ENCODE data around the gene DPYD. TPM values are rescaled to one million over a fixed set of nuclear protein-coding genes. Genes with fewer than 3 reads are reported as not detected.

Gene DPYD
- total RNA-seq, 1 donor from 2014 or later, result 12.8 TPM

DNA sequence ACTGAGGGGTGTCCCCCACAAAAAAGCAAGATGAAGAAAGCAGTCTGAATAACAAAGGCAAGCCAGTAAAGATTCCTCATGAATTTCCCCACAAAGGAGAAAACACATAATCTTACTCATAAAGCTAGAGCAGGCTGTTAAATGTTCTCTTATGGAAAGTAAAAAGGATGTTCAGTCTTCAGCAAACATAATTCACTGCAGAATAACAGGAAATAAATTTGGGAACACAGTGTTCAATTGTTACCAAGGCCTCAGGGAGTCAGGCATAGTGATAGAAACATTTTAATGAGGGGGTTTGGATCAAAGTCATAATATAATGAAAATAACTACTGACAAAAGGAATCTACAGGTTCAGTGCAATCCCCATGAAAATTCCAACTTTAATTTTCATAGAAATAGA, 297.6 kb downstream of the DPYD start:
- no peak for DNase-seq
- H3K27me3 Mint-ChIP-seq (ENCODE audit: unreplicated experiment), result no peaks in the 10 kb centered on the region
- peaks cover 7% of the 10 kb centered on the region for H3K36me3 Mint-ChIP-seq (ENCODE audit: unreplicated experiment)
- H3K9me3 Mint-ChIP-seq (ENCODE audit: unreplicated experiment), result no peaks in the 10 kb centered on the region
- no peaks in the 10 kb centered on the region for H3K4me1 Mint-ChIP-seq (ENCODE audit: low read depth, unreplicated experiment)
- TF ChIP-seq, protein P1, sequence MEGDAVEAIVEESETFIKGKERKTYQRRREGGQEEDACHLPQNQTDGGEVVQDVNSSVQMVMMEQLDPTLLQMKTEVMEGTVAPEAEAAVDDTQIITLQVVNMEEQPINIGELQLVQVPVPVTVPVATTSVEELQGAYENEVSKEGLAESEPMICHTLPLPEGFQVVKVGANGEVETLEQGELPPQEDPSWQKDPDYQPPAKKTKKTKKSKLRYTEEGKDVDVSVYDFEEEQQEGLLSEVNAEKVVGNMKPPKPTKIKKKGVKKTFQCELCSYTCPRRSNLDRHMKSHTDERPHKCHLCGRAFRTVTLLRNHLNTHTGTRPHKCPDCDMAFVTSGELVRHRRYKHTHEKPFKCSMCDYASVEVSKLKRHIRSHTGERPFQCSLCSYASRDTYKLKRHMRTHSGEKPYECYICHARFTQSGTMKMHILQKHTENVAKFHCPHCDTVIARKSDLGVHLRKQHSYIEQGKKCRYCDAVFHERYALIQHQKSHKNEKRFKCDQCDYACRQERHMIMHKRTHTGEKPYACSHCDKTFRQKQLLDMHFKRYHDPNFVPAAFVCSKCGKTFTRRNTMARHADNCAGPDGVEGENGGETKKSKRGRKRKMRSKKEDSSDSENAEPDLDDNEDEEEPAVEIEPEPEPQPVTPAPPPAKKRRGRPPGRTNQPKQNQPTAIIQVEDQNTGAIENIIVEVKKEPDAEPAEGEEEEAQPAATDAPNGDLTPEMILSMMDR (IDR thresholded peaks at IDR 0.05; ENCODE audit: partially characterized antibody, unreplicated experiment), result no peak
- no peak overlapping the region for H3K4me3 Mint-ChIP-seq (ENCODE audit: unreplicated experiment)
- no peak overlapping the region for H3K27ac Mint-ChIP-seq (ENCODE audit: unreplicated experiment)

DNA sequence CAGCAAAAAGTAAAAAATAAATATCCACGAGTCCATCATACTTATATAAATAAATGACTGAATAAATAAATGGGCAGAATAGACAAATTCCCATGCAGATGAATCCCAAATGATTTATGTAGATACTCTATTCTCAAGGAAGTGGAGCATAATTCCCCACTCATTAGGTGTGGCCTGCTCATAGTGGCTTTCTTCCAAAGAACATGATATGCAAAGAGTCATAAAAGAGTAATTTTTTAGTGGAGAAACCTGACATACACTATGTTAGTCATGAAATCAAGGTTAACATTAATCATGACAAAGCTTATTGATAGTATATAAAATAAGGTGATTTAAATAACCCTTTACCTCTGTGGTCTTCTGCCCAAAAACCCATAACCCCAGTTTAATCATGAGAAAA, 298.9 kb downstream of the DPYD start:
- no peak overlapping the region for H3K27ac Mint-ChIP-seq (ENCODE audit: unreplicated experiment)
- H3K4me1 Mint-ChIP-seq (ENCODE audit: low read depth, unreplicated experiment), result no peaks in the 10 kb centered on the region
- H3K4me3 Mint-ChIP-seq (ENCODE audit: unreplicated experiment), result no peak overlapping the region
- H3K9me3 Mint-ChIP-seq (ENCODE audit: unreplicated experiment), result no peaks in the 10 kb centered on the region
- DNase-seq, result no peak
- no peaks in the 10 kb centered on the region for H3K27me3 Mint-ChIP-seq (ENCODE audit: unreplicated experiment)
- TF ChIP-seq, protein P1 (IDR thresholded peaks at IDR 0.05; ENCODE audit: partially characterized antibody, unreplicated experiment), result no peak
- H3K36me3 Mint-ChIP-seq (ENCODE audit: unreplicated experiment), result peaks cover 7% of the 10 kb centered on the region

DNA sequence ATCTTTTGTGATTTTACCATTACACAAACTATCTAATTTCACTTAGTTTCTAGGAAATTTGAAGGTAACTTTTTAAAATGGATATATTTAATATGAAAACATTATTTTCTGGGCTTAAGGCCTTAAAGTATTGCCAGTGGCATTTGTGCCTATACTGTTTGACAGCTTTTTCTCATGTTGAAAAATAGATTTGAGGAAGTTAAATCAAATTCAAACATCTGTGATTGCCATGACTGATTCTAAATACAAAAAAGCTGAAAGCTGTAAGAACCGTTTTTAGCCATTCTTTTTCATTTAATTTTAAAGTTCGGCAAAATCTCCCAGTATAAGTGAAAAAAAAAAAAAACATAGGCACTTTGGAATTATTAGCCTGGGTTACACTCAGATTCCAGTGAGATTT, 301.1 kb downstream of the DPYD start:
- H3K27ac Mint-ChIP-seq (ENCODE audit: unreplicated experiment), result no peak overlapping the region
- TF ChIP-seq, protein P1 (IDR thresholded peaks at IDR 0.05; ENCODE audit: partially characterized antibody, unreplicated experiment), result no peak
- H3K27me3 Mint-ChIP-seq (ENCODE audit: unreplicated experiment), result no peaks in the 10 kb centered on the region
- no peaks in the 10 kb centered on the region for H3K9me3 Mint-ChIP-seq (ENCODE audit: unreplicated experiment)
- H3K4me1 Mint-ChIP-seq (ENCODE audit: low read depth, unreplicated experiment), result no peaks in the 10 kb centered on the region
- peaks cover 7% of the 10 kb centered on the region for H3K36me3 Mint-ChIP-seq (ENCODE audit: unreplicated experiment)
- H3K4me3 Mint-ChIP-seq (ENCODE audit: unreplicated experiment), result no peak overlapping the region
- DNase-seq, result no peak

DNA sequence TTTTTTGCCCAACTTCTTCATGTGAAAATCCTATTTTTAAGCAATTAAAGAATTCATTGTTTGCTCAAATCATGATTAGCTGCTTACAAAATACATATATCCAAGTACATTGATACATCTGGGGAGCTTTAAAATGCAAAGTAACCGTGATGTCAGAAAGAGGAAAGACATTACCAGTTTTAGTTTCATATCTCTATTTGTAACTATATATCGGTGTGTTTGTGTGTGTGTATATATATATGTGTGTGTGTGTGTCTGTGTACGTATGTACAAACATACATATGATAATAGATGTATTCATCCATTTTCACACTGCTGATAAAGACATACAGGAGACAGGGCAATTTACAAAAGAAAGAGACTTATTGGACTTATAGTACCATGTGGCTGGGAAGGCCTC, 310.1 kb downstream of the DPYD start:
- DNase-seq, result no peak
- no peaks in the 10 kb centered on the region for H3K9me3 Mint-ChIP-seq (ENCODE audit: unreplicated experiment)
- peaks cover 6% of the 10 kb centered on the region for H3K36me3 Mint-ChIP-seq (ENCODE audit: unreplicated experiment)
- H3K4me1 Mint-ChIP-seq (ENCODE audit: low read depth, unreplicated experiment), result peaks cover 16% of the 10 kb centered on the region
- H3K27ac Mint-ChIP-seq (ENCODE audit: unreplicated experiment), result peak overlapping the region; percentile 23
- TF ChIP-seq, protein P1 (IDR thresholded peaks at IDR 0.05; ENCODE audit: partially characterized antibody, unreplicated experiment), result no peak
- H3K4me3 Mint-ChIP-seq (ENCODE audit: unreplicated experiment), result no peak overlapping the region
- peaks cover 4% of the 10 kb centered on the region for H3K27me3 Mint-ChIP-seq (ENCODE audit: unreplicated experiment)

DNA sequence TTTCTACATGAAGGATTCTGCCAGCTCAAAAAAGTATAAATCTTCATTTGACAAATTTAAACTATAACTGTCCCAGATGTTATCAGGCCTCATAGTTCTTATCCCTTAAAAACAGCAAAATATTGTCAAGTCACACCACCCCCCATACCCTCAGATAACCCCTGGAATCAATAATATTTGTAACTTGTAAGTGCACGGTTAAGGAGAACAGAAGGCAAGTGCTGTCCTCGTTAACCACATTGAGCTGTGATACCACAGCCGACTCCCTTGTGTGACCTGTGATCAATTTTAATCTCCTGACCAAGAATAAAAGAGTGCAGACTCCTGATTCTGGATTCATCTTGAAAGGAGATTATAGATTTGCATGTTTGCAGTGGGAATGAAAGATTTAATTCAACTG, 310.7 kb downstream of the DPYD start:
- no peak for DNase-seq
- H3K27ac Mint-ChIP-seq (ENCODE audit: unreplicated experiment), result peak overlapping the region; percentile 23
- no peaks in the 10 kb centered on the region for H3K9me3 Mint-ChIP-seq (ENCODE audit: unreplicated experiment)
- H3K27me3 Mint-ChIP-seq (ENCODE audit: unreplicated experiment), result peaks cover 4% of the 10 kb centered on the region
- H3K4me1 Mint-ChIP-seq (ENCODE audit: low read depth, unreplicated experiment), result peaks cover 16% of the 10 kb centered on the region
- H3K4me3 Mint-ChIP-seq (ENCODE audit: unreplicated experiment), result no peak overlapping the region
- H3K36me3 Mint-ChIP-seq (ENCODE audit: unreplicated experiment), result peaks cover 6% of the 10 kb centered on the region
- TF ChIP-seq, protein P1 (IDR thresholded peaks at IDR 0.05; ENCODE audit: partially characterized antibody, unreplicated experiment), result no peak

All from glutamatergic neuron (in vitro differentiated cells).